ENCODE data around the gene ARAP3.

GRCh38 chr5:141641634-141642267 is 40.3 kb downstream of the ARAP3 start:
- TF ChIP-seq POLR2A (IDR thresholded peaks at IDR 0.05) (no peak), CTCF (IDR thresholded peaks at IDR 0.05) (no peak)

All from testis (tissue), 2 donors.